GM21381 (cell line): ENCODE data around the gene SV2C.
"Not testable (repeated sequence)": the region's sequence is repeated elsewhere in the genome, so short reads cannot be mapped to it uniquely, and the experiment has no call there.

ENCODE experiments used
- ATAC-seq: cut with Tn5 transposase; IDR thresholded peaks from one replicate; pipeline ENCODE4 v1.9.1; 2021; ENCODE audit warnings: mild to moderate bottlenecking, moderate library complexity; ENCODE audit not compliant: unreplicated experiment

SV2C gene, protein sequence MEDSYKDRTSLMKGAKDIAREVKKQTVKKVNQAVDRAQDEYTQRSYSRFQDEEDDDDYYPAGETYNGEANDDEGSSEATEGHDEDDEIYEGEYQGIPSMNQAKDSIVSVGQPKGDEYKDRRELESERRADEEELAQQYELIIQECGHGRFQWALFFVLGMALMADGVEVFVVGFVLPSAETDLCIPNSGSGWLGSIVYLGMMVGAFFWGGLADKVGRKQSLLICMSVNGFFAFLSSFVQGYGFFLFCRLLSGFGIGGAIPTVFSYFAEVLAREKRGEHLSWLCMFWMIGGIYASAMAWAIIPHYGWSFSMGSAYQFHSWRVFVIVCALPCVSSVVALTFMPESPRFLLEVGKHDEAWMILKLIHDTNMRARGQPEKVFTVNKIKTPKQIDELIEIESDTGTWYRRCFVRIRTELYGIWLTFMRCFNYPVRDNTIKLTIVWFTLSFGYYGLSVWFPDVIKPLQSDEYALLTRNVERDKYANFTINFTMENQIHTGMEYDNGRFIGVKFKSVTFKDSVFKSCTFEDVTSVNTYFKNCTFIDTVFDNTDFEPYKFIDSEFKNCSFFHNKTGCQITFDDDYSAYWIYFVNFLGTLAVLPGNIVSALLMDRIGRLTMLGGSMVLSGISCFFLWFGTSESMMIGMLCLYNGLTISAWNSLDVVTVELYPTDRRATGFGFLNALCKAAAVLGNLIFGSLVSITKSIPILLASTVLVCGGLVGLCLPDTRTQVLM

DNA sequence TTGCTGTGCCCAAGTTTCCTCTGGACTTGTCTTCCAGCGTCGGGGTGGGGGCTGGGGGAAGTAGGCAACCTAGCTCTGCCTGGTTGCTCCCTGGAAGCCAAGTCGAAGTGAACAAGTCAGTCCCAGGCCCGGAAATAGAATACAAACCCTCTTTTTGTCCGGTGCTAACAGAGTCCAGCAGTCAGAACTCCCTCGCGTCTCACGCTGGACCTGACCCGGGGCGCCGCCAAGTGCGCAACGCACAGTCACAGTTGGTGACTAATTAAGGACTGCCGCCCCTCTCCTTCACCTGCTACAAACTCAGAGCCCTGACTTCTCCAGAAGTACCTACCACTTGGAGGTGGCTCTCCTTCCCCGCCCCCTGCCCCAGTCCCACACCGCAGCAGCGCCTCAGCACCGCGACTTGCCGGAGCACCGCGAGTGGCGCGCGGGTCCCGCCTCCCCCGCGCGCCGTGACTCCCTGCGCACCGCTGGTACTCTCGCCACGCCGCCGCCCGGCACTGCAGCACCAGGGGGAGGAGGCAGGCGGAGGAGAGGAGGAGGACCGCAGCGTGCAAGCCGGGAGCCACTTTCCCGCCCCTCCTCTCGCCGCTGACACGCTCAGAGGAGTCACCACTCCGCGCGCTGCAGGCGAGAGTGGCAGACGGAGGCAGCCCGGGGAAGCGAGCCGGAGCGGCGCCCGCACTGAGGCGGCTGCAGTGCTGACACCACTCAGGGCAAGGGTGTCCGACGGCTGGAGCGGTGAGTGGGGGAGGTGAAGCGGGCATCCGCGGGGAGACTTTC is at the start of gene SV2C:
TSS of gene SV2C (plus strand) at position 612 of the 783 bp plus-strand sequence. CDS start 48,368 bp downstream, outside the sequence.
- no peak for ATAC-seq

DNA sequence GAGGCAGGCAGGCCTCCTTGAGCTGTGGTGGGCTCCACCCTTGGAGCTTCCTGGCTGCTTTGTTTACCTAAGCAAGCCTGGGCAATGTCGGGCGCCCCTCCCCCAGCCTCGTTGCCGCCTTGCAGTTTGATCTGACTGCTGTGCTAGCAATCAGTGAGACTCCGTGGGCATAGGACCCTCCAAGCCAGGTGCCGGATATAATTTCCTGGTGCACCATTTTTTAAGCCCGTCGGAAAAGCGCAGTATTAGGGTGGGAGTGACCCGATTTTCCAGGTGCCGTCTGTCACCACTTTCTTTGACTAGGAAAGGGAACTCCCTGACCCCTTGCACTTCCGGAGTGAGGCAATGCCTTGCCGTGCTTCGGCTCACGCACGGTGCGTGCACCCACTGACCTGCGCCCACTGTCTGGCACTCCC is 45.4 kb upstream of the SV2C start:
- ATAC-seq: not testable (repeated sequence)

DNA sequence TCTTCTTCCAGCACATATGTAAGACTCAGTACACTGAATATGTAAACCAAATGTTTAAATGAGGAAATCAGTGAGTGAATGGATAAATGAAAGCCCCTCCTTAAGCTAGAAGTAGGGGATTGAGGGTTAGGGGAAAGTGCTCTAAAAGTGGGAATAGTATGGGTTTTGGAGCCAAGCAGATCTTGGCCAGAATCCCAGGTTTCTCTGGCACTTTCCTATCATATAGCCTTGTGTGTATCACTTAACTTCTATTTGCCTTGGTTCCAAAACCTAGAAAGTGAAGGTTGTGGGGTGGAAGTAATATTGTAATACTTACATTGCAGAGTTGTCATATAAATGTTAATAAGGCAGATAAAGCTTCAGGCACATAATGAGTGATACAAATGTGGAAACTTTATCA is 45.0 kb upstream of the SV2C start:
- no peak for ATAC-seq

DNA sequence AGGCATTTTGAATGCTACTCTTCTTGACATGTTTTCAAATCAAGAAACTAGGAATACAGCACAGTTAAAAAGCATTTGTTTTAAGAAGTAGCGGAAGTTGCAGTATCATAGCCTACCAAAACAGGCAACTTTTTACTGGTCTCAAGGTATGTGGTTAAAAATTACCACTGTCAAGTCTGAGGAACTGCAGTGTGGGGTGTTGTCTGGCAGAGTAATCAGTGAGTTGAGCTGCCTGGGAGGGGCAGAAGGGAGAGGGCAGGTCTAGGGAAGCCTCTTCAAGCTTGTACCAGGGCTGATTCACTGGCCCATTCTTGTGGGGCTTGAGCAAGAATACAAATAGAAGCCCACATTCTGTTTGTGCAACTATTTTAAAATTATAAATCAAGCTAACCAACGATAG is 42.4 kb upstream of the SV2C start:
- no peak for ATAC-seq

DNA sequence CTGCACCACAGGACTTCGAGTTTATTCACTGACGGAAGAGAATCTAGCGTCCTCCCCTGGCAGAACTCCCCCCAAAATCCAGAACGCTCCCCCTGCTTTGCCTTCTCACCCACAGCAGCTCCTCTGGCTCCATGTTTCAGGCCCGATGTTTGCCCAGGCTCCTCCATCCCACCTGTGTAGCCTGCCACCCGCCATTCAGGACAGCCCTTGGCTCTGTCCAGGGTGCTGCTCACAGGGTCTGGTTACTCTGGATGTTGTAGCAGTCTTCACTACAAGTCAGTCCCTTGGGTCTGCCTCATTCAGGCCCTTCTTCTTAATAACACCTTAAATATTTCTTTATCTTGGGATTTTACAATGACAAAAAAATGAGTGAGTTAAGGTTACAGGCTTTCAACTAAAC is 41.3 kb upstream of the SV2C start:
- ATAC-seq: no peak

DNA sequence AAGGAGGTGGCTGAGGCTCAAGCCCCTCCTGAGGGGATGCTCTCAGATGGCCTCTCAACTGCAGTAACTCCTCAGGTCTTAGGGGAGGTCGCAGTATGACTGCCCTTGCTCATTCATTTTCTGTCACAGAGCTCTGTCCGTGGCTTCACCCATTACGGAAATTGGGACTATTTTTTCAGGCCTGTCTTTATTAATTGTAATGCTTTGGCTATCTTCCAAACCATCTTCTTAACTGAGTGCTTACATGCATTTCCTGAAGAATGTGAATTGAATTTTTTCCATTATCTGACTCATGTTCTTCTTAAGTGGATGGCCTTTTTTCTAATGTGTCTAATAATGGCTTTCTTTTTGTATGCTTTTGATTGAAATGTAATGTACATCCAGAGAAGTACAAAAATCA is 36.4 kb upstream of the SV2C start:
- no peak for ATAC-seq

DNA sequence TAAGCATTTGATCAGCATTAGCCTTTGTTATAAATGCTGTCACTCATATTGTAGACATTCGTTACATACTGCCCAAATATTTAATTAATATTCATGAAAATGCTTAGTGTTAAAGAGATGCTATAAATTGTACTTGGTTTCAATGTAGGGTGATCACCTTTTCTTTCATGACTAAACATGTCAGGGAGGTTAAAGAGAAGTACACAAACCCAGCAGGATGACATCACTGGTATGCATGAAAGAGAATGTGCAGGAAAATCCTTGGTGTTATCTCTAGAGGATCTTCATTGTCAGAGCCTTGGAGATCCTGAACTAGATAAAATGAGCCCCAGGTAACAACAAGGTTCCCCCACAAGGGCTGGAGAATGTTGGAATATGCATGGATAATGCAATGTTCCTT is 33.0 kb upstream of the SV2C start:
- no peak for ATAC-seq

DNA sequence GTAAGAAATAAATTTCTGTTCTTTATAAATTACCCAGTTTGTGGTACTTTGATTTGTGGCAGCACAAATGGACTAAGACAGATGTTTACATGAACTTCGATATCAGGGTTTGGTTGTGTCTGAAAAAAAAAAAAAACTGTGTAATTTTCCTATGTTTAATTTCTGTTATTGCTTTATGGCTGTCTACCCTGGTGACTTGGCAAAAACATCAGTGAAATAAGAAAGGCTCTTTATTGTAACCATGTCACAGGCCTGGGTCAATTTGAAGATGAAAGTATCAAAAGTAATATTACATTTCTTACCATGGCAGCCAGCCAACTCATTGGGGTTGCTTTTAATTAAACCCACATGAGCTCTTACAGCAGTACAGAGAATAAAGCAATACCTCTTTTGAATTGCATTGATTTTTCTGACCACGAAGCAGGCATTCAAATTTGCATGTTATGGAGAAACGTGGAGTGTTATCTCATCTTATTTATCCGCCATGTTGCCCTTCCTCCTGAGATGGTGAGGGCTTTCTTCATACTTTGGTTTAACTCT is 20.6 kb upstream of the SV2C start:
- no peak for ATAC-seq

DNA sequence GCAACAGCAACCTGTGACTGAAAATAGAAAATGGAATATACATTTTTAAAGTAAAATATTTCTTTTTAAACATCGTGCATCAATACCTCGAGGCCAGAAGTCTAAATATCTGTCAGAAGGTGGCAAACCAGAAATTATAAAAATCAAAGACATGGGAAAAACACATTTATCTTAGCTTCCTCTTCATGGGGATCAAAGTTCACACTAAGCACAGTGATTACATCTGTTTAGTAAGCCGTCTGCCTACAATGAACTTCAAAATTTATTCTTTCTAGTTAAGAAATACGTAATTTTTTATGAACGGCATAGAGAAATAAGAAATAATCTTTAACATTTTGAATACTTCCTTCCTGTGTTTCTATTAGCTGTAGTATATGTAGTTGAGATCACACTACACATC is 17.9 kb upstream of the SV2C start:
- no peak for ATAC-seq

DNA sequence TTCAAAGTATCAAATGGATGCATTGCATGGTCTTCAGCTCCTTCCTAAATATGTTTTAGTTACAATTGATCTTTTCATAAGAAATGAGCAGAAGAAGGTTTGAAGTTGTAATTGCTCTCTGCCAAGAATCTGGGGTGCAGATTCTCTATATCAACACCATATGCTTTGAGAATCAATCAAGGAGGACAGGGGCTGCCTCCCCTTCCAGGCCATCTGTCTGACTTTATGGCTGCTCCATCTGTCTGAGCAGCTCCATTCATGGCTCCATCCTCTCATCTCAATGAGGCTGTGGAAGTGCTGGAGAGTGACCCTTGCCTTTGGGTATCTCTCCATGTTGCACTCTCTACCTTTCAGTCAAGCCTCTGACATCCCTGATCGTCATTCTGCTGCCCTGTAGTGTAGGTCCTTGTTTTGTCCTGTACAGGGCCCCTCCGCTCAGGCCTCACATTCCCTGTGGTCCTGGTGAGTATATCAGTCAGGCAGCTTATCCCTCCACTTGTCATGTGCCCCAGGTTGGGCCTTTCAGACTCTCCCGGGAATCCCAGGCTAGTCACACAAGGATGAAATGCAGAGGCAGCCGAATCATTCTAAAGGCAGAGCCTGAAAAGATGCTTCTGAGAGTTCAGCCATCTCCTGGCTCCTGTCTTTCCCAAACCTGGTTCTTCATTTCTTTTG is 14.0 kb upstream of the SV2C start:
- ATAC-seq: no peak

DNA sequence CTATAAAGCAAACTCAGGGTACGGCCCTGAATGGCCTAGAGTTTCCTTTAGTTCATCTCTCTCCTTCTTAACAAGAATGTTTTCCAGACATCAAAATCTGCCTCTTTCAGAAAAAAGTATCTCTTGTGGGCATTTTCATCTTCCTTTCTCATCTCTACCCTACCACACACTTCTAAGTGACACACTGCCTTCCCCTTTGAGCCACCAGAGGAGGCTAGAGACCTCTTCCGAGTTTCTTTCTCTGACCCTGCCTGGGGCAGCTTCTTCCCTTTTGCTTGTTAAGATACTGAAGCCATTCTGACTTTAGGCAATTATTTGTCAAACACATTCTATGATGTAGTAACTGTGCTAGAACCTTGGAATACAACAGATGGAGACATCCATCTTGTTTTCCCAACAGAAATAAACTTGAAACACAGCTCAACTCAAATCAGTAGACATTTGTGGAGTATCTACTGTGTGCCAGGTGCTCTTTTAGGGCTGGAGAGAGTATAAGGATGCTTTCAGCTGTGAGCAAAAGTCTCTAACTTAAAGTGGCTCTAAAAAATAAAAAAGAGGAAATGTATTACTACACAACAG is 8.6 kb upstream of the SV2C start:
- ATAC-seq: no peak

DNA sequence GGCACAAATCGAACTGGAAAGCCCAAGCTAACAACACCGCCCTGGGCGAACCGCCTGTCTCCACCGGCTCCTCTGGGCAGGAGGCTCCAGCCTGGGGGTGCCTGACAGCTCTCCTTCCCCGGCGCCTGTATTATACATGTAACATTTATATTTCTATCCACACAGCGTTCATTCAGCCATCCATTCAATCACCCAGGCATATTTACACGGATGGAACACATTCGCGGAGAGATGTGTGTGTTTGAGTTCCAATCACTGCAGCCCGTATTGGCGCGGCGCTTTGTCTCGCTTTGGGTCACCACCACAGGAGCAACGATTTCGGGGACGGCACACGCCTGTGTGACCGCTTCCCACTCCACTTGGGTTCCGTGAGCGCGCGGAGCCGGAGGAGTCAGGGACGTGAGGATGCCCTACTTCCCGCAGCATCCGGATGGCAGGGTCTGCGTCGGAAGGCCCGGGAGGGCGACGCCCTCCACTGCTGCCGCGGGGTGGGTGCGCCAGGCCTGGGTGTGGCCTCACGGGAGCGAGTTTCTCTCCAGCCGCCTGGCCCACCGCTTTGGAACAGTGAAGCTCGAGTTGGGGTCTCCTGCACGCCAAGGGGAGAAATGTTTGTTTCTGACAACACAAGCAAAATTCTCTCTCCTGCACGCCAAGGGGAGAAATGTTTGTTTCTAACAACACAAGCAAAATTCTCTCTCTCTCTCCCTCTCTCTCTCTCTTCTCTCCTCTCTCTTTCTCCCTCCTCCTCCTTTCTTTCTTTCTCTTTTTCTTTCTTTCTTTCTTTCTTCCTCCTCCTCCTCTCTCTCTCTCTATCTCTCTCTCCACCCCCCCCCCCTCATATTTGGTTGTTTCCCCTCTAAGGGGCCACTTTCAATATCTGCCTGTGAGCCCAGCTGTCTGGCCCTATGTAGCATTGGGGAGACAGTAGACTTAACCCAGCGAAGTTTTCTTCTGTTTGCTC is 1.1 kb upstream of the SV2C start:
- no peak for ATAC-seq

DNA sequence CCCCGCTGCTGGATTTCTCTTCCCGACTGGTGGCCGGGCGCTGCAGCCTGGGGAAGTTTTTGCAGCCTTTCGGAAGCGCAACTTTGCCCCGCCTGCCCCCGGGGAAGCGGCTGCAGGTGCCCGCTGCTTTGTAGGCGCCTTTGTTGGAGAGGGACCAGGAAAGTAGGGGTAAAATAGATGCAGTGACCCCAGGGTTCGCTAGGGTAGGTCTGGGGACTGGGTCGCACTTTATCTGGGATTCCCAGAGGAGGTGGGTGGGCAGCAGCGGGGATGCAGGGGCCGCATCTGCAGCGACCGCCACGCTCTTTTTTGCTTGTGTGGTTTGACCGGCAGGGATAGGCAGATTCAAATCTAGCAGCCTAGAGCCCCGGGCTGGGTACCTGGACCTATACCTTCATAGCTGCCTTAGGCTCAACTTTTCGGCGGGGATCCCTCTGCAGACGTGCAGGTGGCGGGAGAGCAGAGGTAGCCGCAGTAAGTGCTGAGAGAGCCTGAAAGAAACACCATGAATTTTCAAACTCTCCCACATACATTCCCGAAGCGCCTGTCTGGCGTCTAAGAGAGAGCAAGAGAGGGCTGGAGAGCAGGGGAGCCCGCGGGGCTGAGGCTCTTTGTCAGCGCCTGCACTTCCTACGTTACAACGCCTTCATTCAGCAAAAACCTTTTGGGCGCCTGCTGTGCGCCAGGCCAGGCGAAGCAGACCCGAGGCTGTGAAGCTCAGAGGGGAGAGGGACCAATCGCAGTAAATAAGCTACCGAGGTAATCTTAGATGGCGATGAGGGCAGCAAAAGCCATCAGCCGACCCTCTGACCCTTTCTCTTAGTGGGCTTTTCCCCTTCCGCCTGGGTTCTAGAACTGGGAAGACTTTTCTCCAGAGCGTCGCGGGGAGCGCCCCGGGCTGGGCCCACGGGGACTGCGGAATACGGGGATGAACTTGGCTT is 642 bp downstream of the SV2C start:
- no peak for ATAC-seq

DNA sequence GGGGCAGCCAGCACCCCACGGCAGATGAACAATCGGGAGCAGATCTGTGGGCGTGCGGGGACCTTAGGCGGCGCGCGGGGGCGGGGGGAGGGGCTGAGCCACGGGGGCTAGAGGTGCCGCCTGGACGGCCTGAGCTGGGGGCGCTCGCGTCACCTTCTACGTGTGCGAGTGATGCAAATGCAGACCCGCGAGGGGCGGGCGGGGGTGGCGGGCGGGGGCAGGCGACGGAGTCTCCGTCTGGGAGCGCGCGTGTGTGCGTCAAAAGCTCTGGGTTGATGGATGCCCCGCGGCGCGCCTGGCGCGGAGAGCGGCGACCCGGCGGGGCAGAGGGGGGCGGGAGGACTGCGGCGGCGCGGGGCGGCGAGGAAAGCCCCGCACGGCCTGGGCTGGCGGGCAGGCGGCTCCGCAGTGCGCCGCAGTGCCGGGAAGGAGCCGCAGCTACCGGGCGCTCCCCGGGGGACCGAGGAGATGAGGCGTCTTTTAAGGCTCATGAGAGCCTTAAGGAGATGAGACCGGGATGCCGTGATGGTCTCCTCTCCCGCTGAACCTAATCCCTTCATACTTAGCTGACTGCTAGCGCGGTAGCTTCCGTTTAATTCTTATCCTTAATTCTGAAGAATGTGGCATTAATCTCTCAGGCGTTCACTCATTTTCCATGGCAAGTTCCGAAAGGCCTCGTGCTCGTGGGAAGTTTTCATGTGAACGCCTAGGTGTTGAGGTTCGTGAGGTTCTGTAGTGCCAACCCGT is 1.5 kb downstream of the SV2C start:
- no peak for ATAC-seq

DNA sequence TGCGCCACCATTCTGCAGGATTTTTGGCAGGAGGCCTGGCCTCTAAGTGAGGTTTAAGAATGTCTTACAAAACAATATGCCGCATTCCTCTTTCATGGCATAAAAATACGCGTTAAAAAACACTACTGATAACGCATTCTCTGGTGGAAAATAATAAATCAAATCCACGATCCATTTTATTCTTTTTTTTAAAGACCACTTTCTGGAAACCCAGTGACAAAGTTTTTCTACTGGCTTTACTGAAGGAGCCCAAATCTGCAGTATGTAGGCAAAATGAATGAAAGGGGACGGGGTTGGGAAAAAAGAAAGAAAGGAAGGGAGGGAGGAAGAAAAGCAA is 2.0 kb downstream of the SV2C start:
- no peak for ATAC-seq

DNA sequence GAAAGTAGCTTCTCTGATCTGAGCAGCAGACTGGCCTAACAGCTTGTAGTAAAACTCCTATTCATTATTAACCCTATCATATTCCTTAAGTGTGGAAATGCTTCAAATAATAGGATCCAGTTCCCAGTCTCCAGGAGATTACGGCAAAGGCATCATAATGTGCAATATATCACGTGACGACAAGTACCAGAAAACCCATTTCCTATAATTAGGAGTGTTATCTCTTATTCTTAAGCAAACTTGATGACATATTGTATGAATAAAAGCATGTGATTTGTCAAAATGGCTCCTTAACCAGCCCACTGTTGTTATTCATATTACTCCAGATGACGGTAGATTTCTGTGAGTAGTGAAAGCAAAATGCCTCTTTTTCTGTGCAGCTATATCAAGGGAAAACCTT is 2.9 kb downstream of the SV2C start:
- no peak for ATAC-seq

DNA sequence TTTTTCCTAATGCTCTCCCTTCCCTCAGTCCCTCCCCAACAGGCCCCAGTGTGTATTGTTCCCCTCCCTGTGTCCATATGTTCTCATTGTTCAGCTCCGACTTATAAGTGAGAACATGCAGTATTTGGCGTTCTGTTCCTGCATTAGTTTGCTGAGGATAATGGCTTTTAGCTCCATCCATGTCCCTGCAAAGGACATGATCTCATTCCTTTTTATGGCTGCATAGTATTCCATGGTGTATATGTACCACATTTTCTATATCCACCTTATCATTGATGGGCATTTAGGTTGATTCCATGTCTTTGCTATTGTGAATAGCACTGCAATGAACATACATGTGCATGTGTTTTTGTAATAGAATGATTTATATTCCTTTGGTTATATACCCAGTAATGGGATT is 6.0 kb downstream of the SV2C start:
- ATAC-seq: not testable (repeated sequence)

DNA sequence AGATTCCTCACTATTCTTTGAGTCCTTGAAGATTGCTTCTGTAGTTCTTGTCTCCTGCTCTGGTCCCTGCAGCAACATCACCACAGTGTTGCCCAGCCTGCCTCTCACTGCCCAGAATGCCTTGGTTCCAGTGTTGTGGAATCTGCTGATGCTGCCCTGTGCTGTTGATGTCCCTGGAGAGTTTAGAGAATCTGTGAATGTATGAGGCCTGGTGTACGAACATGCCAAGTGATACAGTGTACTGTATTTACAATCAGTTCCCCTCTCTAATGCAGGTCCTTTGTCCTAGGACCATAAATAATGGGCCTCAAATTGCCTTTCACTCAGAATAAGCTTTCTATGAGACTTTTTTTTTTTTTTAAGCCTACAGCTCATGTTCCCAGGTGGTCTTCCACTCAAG is 8.2 kb downstream of the SV2C start:
- ATAC-seq: no peak
